ENCODE data around the gene STRA8. TPM values are rescaled to one million over a fixed set of nuclear protein-coding genes. Genes with fewer than 3 reads are reported as not detected.

The STRA8 gene
- total RNA-seq, 5 donors from 2014 or later (not counting 1 experiment from before 2014, with no cell fraction given): not detected

GRCh38 chr7:135238112-135238744 lies 4.6 kb downstream of the STRA8 start:
- ATAC-seq (replicated peaks in 1 of 4): no peak
- DNase-seq: peak in 1 of 35 experiments; percentile 7

GRCh38 chr7:135239263-135239662 lies 5.6 kb downstream of the STRA8 start:
- WGBS (ENCODE audit: insufficient coverage): 100% methylated on average over 3 of the region's 7 CpGs

More at GRCh38 chr7:135238112-135238744, 4.6 kb downstream of the STRA8 start:
- peaks cover 5 to 6% of the 10 kb centered on the region in 2 donors for H3K27me3 Mint-ChIP-seq
- H3K4me1 ChIP-seq (ENCODE audit: control insufficient read depth in 1 of 2, extremely low read depth in 1 of 2, insufficient read depth in 2 of 2, low read length in 2 of 2): no peaks in the 10 kb centered on the region
- no peaks in the 10 kb centered on the region for H3K9me3 ChIP-seq
- H3K27ac ChIP-seq (ENCODE audit: low read length): no peak overlapping the region
- no peak overlapping the region for H3K4me3 ChIP-seq (ENCODE audit: control insufficient read depth in 1 of 2, extremely low read depth in 1 of 2, low read length in 1 of 2)
- H3K27ac Mint-ChIP-seq: no peak overlapping the region
- 88% methylated on average over 9 of the region's 11 CpGs for WGBS (ENCODE audit: insufficient coverage)
- H3K36me3 ChIP-seq (ENCODE audit: control insufficient read depth in 2 of 2, extremely low read depth in 1 of 2, insufficient read depth in 1 of 2, low read length in 1 of 2): no peaks in the 10 kb centered on the region
- H3K36me3 Mint-ChIP-seq: no peaks in the 10 kb centered on the region
- ChIA-PET CTCF (no interaction called here), POLR2A (no interaction called here)
- H3K27me3 ChIP-seq (replicated peaks in 1 of 2; ENCODE audit: control insufficient read depth in 2 of 2, extremely low read depth in 1 of 2, insufficient read depth in 2 of 2, low read length in 1 of 2): peaks cover 0 to 14% of the 10 kb centered on the region in 2 experiments
- peaks cover 0 to 5% (median 5%) of the 10 kb centered on the region in 3 donors for H3K4me1 Mint-ChIP-seq
- no peaks in the 10 kb centered on the region for H3K9me3 Mint-ChIP-seq
- H3K4me3 Mint-ChIP-seq: no peak overlapping the region

GRCh38 chr7:135240441-135240840 lies 6.8 kb downstream of the STRA8 start:
- H3K9me3 ChIP-seq: no peaks in the 10 kb centered on the region
- H3K27me3 Mint-ChIP-seq: peaks cover 7 to 9% of the 10 kb centered on the region in 2 donors
- H3K36me3 ChIP-seq (ENCODE audit: control insufficient read depth in 2 of 2, extremely low read depth in 1 of 2, insufficient read depth in 1 of 2, low read length in 1 of 2): no peaks in the 10 kb centered on the region
- no peak for ATAC-seq (replicated peaks in 1 of 4)
- H3K36me3 Mint-ChIP-seq: no peaks in the 10 kb centered on the region
- H3K9me3 Mint-ChIP-seq: no peaks in the 10 kb centered on the region
- no peak for DNase-seq
- no peak overlapping the region for H3K27ac Mint-ChIP-seq
- 75% methylated on average over 3 of the region's 9 CpGs for WGBS (ENCODE audit: insufficient coverage)
- no peak overlapping the region for H3K4me3 Mint-ChIP-seq
- H3K4me1 Mint-ChIP-seq: peaks cover 0 to 5% (median 5%) of the 10 kb centered on the region in 3 donors
- ChIA-PET POLR2A (no interaction called here), CTCF (no interaction called here)
- H3K4me3 ChIP-seq (ENCODE audit: control insufficient read depth in 1 of 2, extremely low read depth in 1 of 2, low read length in 1 of 2): no peak overlapping the region
- no peaks in the 10 kb centered on the region for H3K4me1 ChIP-seq (ENCODE audit: control insufficient read depth in 1 of 2, extremely low read depth in 1 of 2, insufficient read depth in 2 of 2, low read length in 2 of 2)
- H3K27ac ChIP-seq (ENCODE audit: low read length): no peak overlapping the region
- peaks cover 0 to 22% of the 10 kb centered on the region in 2 experiments for H3K27me3 ChIP-seq (replicated peaks in 1 of 2; ENCODE audit: control insufficient read depth in 2 of 2, extremely low read depth in 1 of 2, insufficient read depth in 2 of 2, low read length in 1 of 2)

More at GRCh38 chr7:135239263-135239662, 5.6 kb downstream of the STRA8 start:
- Mint-ChIP-seq H3K27me3 (peaks cover 5 to 6% of the 10 kb centered on the region in 2 donors), H3K4me3 (no peak overlapping the region), H3K27ac (no peak overlapping the region), H3K36me3 (no peaks in the 10 kb centered on the region), H3K4me1 (peaks cover 0 to 5% (median 5%) of the 10 kb centered on the region in 3 donors), H3K9me3 (no peaks in the 10 kb centered on the region)
- Histone ChIP-seq H3K4me1 (ENCODE audit: control insufficient read depth in 1 of 2, extremely low read depth in 1 of 2, insufficient read depth in 2 of 2, low read length in 2 of 2) (no peaks in the 10 kb centered on the region), H3K36me3 (ENCODE audit: control insufficient read depth in 2 of 2, extremely low read depth in 1 of 2, insufficient read depth in 1 of 2, low read length in 1 of 2) (no peaks in the 10 kb centered on the region), H3K9me3 (no peaks in the 10 kb centered on the region), H3K4me3 (ENCODE audit: control insufficient read depth in 1 of 2, extremely low read depth in 1 of 2, low read length in 1 of 2) (no peak overlapping the region), H3K27ac (ENCODE audit: low read length) (no peak overlapping the region), H3K27me3 (replicated peaks in 1 of 2; ENCODE audit: control insufficient read depth in 2 of 2, extremely low read depth in 1 of 2, insufficient read depth in 2 of 2, low read length in 1 of 2) (peaks cover 0 to 20% of the 10 kb centered on the region in 2 experiments)
- POLR2A ChIA-PET: no interaction called here
- CTCF ChIA-PET: no interaction called here
- DNase-seq (no peak), ATAC-seq (replicated peaks in 1 of 4) (no peak)

- CTCF ChIA-PET: no interaction called here
- Mint-ChIP-seq H3K27ac (no peak overlapping the region), H3K4me3 (no peak overlapping the region), H3K4me1 (no peaks in the 10 kb centered on the region), H3K27me3 (peaks cover 7 to 9% of the 10 kb centered on the region in 2 donors), H3K9me3 (no peaks in the 10 kb centered on the region), H3K36me3 (no peaks in the 10 kb centered on the region)
- POLR2A ChIA-PET: no interaction called here
- Histone ChIP-seq H3K4me3 (ENCODE audit: control insufficient read depth in 1 of 2, extremely low read depth in 1 of 2, low read length in 1 of 2) (no peak overlapping the region), H3K4me1 (ENCODE audit: control insufficient read depth in 1 of 2, extremely low read depth in 1 of 2, insufficient read depth in 2 of 2, low read length in 2 of 2) (no peaks in the 10 kb centered on the region), H3K36me3 (ENCODE audit: control insufficient read depth in 2 of 2, extremely low read depth in 1 of 2, insufficient read depth in 1 of 2, low read length in 1 of 2) (no peaks in the 10 kb centered on the region), H3K27me3 (replicated peaks in 1 of 2; ENCODE audit: control insufficient read depth in 2 of 2, extremely low read depth in 1 of 2, insufficient read depth in 2 of 2, low read length in 1 of 2) (peaks cover 0 to 31% of the 10 kb centered on the region in 2 experiments), H3K27ac (ENCODE audit: low read length) (no peak overlapping the region), H3K9me3 (no peaks in the 10 kb centered on the region)
- DNase-seq (no peak), ATAC-seq (replicated peaks in 1 of 4) (no peak)
- WGBS (ENCODE audit: insufficient coverage): 96% methylated on average over 3 of the region's 5 CpGs
Measured at GRCh38 chr7:135242096-135242684, 8.6 kb downstream of the STRA8 start.

DNA sequence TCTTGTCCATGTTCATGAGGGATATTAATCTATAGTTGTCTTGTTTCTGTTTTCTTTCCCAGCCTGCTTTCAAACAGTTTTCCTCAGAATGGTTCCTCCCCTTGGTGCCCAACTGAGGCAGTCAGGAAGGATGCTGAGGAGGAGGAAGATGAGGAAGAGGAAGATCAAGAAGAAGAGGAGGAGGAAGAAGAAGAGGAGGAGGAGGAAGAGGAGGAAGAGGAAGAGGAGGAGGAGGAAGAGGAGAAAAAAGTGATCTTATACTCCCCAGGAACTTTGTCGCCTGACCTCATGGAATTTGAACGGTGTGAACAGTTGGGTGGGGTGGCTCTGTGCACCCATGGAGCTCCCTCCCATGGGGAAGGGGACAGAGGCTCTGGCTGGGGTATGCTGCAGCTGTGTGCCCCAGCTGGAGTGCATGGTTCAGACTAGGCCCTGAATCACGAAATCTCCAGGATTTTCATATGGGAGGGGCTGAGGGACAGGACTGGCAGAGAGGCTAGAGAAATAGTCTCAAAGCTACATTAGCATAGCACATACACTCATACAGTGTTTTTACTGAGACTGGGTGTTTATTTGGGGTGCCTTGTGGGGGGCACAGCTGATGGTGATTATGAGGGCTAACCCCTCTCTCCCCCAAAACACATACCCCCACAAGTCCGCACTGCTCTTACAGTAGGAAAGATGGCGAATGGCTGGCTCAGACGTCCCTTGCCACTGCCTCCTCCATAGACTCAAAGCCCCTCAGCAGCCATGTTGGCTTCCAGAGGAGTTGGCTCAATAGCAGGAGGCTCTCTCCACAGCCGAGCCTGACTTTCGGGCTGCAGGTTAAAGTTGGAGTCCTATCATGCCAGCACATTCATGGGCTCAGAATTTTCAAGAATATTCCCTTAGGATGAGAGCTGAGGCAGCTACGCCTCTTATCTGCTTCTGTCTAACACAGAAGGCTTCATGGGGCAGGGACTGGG lies 11.9 kb downstream of the STRA8 start:
- H3K9me3 ChIP-seq: no peaks in the 10 kb centered on the region
- 81% methylated on average over 4 of the region's 9 CpGs for WGBS (ENCODE audit: insufficient coverage)
- no peak overlapping the region for H3K27ac ChIP-seq (ENCODE audit: low read length)
- no peaks in the 10 kb centered on the region for H3K4me1 Mint-ChIP-seq
- H3K4me3 Mint-ChIP-seq: no peak overlapping the region
- no peaks in the 10 kb centered on the region for H3K36me3 Mint-ChIP-seq
- no peak for DNase-seq
- ATAC-seq (replicated peaks in 1 of 4): no peak
- H3K9me3 Mint-ChIP-seq: no peaks in the 10 kb centered on the region
- ChIA-PET CTCF (no interaction called here), POLR2A (no interaction called here)
- no peak overlapping the region for H3K27ac Mint-ChIP-seq
- no peak overlapping the region for H3K4me3 ChIP-seq (ENCODE audit: control insufficient read depth in 1 of 2, extremely low read depth in 1 of 2, low read length in 1 of 2)
- H3K4me1 ChIP-seq (ENCODE audit: control insufficient read depth in 1 of 2, extremely low read depth in 1 of 2, insufficient read depth in 2 of 2, low read length in 2 of 2): no peaks in the 10 kb centered on the region
- H3K27me3 ChIP-seq (replicated peaks in 1 of 2; ENCODE audit: control insufficient read depth in 2 of 2, extremely low read depth in 1 of 2, insufficient read depth in 2 of 2, low read length in 1 of 2): peaks cover 0 to 31% of the 10 kb centered on the region in 2 experiments
- peaks cover 4 to 9% of the 10 kb centered on the region in 2 donors for H3K27me3 Mint-ChIP-seq
- no peaks in the 10 kb centered on the region for H3K36me3 ChIP-seq (ENCODE audit: control insufficient read depth in 2 of 2, extremely low read depth in 1 of 2, insufficient read depth in 1 of 2, low read length in 1 of 2)

DNA sequence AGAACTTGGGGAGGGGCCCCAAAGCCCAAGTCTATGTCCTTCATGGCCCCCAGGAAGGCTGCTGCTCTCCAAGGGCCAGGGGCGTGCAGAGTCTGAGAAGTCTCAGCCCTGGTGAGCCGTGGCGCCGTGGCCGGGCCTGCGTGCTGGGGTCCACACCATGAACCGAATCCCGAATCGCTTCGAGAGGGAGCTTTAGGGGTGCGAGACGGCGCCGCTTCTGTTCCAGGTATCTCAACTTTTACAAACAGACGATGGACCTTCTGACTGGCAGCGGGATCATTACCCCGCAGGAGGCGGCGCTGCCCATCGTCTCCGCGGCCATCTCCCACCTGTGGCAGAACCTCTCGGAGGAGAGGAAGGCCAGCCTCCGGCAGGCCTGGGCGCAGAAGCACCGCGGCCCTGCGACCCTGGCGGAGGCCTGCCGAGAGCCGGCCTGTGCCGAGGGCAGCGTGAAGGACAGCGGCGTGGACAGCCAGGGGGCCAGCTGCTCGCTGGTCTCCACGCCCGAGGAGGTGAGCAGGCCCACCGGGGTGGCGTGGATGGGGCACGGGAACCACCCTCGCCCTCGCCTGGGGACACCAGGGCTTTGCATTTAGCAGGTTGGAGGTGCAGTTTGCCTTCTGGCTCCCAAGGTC lies 12.7 kb downstream of the STRA8 start:
- Histone ChIP-seq H3K27ac (ENCODE audit: low read length) (no peak overlapping the region), H3K36me3 (ENCODE audit: control insufficient read depth in 2 of 2, extremely low read depth in 1 of 2, insufficient read depth in 1 of 2, low read length in 1 of 2) (no peaks in the 10 kb centered on the region), H3K4me3 (ENCODE audit: control insufficient read depth in 1 of 2, extremely low read depth in 1 of 2, low read length in 1 of 2) (no peak overlapping the region), H3K9me3 (no peaks in the 10 kb centered on the region), H3K4me1 (ENCODE audit: control insufficient read depth in 1 of 2, extremely low read depth in 1 of 2, insufficient read depth in 2 of 2, low read length in 2 of 2) (no peaks in the 10 kb centered on the region), H3K27me3 (replicated peaks in 1 of 2; ENCODE audit: control insufficient read depth in 2 of 2, extremely low read depth in 1 of 2, insufficient read depth in 2 of 2, low read length in 1 of 2) (peaks cover 0 to 27% of the 10 kb centered on the region in 2 experiments)
- Mint-ChIP-seq H3K4me1 (no peaks in the 10 kb centered on the region), H3K4me3 (no peak overlapping the region), H3K27ac (no peak overlapping the region), H3K27me3 (peaks cover 3 to 9% of the 10 kb centered on the region in 2 donors), H3K36me3 (no peaks in the 10 kb centered on the region), H3K9me3 (no peaks in the 10 kb centered on the region)
- POLR2A ChIA-PET: no interaction called here
- 95% methylated on average over 43 of the region's 43 CpGs for WGBS (ENCODE audit: insufficient coverage)
- DNase-seq: no peak
- CTCF ChIA-PET: interaction anchor here in 1 of 2 donors (0.5 kb wide), 1 partner anchor 28 kb away, joined by 3 read pairs; no protein-coding TSS in a partner anchor
- ATAC-seq (replicated peaks in 1 of 4): no peak

Measured in T-cell (primary cell).